Middle frontal gyrus (tissue), 1 donor: Measurements from ENCODE around the gene EXOC6.

Experiments used
- DNase-seq: peaks from one replicate; pipeline ENCODE4 v3.0.0-alpha.2; 2015; ENCODE audit warnings: low spot score; ENCODE audit errors: extremely low spot score

The EXOC6 gene

DNA sequence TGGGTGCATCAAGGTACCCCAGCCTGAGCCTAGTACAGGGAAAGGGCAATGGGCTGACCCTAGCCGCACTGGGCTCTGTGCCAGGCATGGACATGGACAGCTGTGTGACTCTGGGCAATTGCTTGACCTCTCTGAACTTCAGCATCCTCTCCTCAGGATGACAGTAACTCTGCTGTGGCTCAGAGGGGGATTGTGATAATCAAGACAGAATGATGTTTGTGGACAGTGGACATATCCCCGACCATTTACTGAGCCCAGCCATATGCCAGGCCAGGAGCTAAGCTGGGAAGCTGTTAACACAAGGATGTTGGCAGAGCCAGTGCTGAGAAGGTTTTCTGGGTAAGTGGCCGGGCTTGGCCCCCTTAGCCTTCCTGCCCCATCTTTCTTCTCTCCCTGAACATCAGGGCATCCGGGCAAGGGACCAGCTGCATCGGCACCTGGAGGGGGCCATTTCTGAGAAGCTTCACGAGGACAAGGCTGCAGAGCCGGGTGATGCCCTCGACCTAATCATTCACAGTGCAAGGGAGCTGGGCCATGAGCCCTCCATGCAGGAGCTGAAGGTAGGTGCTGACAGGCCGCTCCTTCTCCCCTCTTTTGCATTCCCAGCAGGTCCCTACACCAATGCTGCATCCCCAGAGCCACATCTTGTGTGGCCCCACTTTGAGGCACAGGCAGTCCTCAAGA is 215.8 kb downstream of the EXOC6 start:
- DNase-seq: no peak

DNA sequence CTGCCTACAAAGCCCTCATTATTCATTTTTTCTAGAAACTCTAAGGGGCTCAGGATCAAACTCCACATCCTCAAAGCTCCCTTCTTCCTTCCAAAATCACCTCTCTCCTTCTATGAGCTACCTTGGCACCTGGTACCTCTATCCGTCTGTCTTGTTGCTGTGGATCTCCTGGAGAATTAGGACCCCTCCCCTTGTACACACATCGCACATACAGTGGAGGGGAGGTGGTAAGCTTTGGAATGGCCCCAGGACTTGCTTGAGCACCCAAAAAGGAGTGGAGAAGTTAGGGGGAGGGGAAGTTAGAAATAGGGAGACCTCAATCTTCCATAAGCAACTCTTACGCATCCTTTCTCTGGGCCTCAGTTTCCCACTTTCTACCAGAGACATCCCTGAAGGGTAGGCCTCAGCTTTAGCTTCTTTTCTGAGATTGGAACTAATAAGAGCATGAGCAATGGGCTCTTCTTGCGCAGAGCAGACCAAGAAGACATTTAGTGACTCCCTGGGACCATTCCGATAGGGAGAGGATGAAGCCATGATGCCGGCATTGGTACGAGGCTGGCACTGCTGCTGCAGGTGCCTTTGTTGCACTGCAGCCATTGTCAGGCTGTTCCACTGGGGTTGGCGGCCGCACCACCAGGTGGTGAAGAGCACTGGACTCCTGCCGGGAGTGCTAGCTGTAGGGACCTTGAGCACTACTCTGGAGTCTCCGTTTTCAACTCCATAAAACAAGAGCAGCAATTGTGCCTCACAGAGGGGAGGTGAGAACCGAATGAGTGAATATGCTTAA is 216.7 kb downstream of the EXOC6 start:
- no peak for DNase-seq

DNA sequence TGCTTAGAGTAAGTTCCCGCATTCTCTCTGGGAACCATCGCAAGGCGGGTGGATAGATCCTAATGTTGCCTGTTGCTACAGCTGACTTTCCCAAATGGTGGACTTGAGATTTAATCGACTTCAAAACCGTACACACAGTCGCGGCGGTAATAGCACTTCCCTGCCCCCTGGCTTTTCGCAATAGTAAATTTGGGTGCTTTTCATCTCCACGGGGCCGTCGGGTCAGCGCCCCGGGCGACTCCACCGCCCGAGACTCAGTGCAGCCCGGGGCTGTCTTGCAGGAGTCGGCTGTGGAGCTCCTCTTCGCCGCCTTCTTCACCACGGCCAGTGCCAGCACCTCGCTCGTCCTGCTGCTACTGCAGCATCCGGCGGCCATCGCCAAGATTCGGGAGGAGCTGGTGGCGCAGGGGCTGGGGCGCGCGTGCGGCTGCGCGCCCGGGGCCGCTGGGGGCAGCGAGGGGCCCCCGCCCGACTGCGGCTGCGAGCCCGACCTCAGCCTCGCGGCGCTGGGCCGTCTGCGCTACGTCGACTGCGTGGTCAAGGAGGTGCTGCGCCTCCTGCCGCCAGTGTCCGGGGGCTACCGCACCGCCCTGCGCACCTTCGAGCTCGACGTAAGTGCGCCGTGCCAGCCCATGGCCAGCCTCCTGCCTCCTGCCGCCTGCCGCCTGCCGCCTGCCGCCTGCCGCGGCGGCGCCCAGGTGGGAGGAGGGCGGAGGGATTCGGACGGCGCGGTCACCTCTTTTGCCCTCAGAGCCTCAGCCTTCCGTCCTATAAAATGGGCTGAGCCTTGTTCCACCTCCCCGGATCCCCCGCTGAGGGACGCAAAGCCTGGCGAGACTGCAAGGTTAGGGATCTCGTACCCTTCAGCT is 217.6 kb downstream of the EXOC6 start:
- DNase-seq: no peak

DNA sequence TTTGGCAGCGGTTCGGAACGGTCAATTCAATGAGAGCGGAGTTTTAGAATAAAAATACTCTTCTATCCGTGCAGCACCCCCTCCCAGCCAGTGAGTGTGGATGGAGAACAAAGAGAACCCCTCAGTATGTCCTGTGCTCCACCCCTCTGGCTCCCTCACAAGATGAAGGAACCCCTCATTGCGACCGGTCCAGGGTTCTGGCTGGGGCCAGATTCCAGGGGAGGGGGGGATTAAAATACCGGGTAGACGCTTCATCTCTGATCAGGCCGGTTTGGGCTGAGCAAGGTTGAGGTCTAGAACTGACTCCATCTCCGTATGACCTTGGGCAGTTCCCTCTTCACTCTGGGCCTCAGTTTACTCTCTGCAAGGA is 218.2 kb downstream of the EXOC6 start:
- no peak for DNase-seq

GRCh38 chr10:93067443-93068365 is 219.4 kb downstream of the EXOC6 start:
- DNase-seq: no peak

DNA sequence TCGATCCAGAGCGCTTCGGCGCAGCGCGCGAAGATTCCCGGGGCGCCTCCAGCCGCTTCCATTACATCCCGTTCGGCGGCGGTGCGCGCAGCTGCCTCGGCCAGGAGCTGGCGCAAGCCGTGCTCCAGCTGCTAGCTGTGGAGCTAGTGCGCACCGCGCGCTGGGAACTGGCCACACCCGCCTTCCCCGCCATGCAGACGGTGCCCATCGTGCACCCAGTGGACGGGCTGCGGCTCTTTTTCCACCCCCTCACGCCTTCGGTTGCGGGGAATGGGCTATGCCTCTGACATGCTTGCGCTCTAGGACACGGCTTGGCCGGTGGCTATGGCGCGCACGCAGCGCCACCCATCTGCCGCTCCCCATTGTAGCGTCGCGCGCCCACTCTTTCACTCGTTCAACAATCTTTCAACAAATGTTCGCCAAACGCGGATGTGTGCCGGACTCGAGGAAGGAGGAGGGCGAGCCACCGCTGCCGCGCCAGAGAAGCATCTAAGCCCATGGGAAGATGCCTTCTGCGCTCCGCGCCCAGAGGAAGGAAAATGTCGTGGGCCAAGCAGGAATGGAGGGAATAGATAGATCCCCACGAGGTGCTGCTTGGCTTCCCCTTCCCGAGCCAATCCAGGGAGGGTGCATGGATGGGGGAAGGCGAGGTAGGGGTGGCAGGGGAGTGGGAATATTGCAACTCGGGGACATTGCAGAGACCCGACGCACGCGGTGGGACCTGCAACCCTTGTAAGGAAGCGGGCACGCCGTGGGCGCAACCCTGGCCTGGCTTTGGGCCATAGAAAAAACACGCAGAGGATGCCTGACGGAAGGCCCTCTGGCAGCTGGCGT is 220.3 kb downstream of the EXOC6 start:
- no peak for DNase-seq

DNA sequence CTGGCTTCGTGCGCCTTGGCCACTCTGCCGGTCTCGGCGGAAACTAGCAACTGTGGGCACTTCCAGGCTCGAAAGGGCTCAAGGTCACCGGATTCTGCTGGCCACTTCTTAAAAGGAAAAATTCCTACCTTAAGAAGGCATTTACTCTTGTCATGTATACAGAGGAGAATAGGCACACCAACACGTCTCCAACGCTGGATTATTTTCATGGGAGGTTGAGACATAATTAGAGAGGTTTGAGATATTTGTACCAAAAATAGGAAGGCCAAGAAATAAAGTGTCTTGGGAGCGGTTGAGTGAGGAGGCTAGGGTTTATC is 220.9 kb downstream of the EXOC6 start:
- no peak for DNase-seq

DNA sequence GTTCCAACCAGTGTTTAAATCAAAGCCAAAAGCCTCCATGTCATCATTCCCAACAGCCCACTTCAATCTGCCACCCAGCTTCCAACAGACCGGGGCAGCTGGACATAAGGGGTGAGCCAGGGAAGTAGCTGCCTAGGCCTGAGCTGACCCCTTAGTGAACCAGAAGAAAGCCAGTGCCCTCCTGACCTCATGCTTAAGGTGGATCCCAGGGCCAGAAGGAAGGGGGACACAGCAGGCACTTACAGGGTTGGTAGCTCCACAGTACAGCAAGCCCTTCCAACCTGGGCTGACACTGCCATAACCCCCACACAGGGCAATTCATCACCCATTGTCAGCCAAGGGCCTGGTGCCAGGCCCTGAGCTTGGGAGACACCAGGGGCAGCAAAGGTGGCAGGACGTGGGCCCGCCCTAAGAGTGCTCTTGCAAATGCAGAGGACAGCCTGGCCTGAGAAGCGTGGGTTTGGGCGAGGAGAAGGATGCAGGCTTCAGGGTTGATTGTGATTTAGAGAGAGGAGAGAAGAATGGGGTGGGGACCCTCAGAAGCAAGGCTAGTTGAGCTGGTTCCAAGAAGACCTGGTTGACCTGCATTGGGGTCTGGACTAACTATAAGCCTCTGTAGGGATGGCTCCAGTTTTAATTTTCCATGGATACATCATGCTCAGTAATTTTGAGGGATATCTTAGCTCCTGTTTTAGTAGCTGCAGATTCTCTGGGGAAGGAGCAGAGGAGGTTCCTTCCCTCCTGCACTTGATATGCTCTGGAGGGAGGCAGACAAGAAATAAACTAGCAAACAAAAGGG is 222.3 kb downstream of the EXOC6 start:
- no peak for DNase-seq

DNA sequence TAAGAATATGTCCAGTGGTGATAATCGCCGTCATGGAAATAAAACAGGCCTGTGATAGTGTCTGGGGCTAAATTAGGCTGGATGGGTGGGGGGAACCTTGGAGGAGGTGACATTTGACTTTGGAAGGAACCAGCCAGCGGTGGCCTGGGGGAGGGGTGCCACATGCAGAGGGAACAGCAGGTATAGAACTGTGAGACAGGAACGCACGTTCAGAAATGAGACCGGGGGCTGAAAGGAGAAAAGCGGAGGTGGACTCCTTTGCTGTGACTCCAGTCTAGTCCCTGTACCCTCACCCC is 222.8 kb downstream of the EXOC6 start:
- no peak for DNase-seq

DNA sequence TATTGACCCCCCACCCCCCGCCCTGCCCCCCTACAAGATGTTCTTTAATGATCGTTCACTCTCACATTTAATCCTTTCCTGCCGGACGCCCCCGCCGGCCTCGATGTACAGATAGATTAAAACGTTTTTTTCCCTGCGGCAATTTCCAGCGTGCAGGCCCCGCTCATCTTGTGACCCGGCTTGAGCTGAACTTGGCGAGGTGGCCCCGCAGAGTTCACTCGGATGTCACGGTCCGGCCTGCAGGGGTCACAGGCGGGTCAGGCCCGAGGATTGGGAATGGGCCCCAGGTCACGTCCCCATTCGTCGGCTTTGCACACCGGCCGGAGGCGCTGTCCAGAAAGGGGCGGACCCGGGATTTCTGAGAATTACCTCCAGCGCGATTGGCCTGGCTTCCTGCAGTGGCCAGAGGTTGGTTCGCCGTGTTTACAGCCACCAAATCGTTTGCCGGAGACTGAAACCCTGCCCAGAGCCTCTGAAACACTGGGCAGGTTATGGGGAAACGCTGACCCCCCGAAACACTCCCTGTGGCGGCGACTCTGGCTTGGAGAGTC is 223.4 kb downstream of the EXOC6 start:
- DNase-seq: no peak

GRCh38 chr10:93072225-93072712 is 223.9 kb downstream of the EXOC6 start:
- no peak for DNase-seq

DNA sequence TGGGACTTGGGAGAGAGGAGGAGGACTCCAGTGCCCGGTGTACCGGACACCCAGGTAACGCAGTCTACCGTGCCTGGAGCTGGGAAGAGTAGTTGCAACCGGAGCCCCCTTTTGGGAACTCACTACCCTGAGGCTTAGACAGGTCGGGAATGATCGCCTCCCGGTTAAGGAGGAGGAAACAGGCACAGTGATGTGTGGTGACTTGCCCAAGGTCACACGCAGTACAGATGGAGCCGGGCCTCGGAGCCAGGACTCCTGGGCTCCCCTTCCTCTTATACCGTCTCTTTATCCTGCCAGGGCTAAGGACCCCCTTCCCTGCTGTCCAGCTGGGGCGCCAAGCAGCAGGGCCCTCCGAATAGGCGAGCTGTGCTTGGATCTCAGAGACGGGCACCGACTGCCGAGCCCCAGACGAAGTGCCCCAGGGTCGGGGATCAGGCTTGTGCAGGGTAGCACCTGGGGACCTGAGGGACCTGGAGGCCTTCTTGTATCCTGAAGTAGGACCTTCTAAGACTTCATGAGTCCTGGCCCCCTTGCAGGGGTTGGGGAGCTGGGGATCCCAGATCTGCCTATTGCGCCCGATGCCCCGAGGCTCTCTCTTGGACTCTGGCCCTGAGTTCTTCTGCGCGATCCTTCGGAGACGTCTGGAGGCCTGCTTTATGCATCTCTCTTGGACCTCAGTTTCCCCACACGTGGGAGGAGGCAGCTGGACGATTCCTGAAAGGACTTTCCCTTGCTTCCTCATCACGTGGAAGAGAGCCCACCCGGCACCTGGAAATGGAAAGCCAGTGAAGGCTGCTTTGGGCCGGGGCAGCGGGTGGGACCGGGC is 224.6 kb downstream of the EXOC6 start:
- DNase-seq: no peak

GRCh38 chr10:93073539-93074146 is 225.3 kb downstream of the EXOC6 start, which contains the start of gene CYP26A1:
CYP26A1 (plus strand) TSS chr10:93073893; CDS start chr10:93073935, 42 bp downstream.
- no peak for DNase-seq

DNA sequence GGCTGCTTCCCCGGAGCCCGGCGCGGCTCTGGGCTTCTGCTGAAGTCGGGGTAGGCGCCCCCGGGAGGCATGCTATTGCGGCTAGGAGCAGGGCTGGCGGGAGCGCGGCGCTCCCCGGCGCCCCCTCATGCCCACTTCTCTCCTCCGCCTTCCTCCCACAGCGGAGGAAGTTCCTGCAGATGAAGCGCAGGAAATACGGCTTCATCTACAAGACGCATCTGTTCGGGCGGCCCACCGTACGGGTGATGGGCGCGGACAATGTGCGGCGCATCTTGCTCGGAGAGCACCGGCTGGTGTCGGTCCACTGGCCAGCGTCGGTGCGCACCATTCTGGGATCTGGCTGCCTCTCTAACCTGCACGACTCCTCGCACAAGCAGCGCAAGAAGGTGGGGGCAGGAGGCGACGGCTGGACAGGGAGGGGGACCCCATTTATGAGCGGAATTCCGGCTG is 225.9 kb downstream of the EXOC6 start:
- DNase-seq: no peak

GRCh38 chr10:93074597-93075368 is 226.5 kb downstream of the EXOC6 start:
- DNase-seq: no peak

DNA sequence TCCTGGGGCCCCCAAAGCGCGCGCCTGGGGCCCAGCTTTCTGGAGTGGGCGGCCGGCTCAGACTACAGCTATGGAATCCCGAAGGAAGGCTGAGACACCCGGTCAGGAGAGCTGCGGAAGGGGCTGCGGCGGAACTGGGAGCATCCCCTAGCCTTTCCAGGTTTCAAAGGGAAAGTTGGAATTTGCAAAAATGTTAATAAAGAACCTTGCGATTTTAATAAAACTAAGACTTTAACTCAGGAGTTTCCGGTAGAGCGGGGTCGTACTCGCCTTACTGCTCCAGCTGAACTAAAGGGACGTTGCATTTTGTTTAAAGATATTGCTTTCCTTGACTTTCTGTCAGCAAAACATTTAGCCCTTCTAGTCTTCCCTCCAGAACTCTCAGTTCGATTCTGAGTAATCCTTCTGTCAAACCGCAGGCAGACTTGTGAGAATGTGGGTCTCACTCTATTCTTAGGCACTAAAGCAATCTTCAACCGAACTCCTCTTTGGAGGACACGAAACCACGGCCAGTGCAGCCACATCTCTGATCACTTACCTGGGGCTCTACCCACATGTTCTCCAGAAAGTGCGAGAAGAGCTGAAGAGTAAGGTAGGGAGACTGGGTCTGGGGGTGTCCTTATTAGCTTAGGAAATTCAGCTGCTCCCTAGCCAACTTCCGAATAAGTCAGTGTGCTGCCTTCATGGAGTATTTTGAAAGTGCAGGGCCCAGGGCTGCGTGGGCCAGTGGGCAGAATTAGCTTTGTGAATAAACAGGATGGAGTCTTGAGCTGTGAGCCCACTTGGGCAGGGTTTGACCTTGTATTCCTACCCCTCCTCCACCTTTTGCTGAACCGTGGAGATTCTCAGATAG is 227.3 kb downstream of the EXOC6 start:
- DNase-seq: no peak
